ENCODE data around the gene UTRN.

The UTRN gene

GRCh38 chr6:144266091-144266649 is 19.0 kb upstream of the UTRN start:
- TF ChIP-seq GATA3 (IDR thresholded peaks at IDR 0.05; ENCODE audit: low read depth, low read length) (no peak), GATA2 (IDR thresholded peaks at IDR 0.05; ENCODE audit: low read depth, low read length) (no peak)

- no peak for TF ChIP-seq GATA3 (IDR thresholded peaks at IDR 0.05; ENCODE audit: low read depth, low read length)
- TF ChIP-seq GATA2 (IDR thresholded peaks at IDR 0.05; ENCODE audit: low read depth, low read length): no peak
Observed at GRCh38 chr6:144268794-144269349, 16.3 kb upstream of the UTRN start.

GRCh38 chr6:144277174-144277573 is 8.0 kb upstream of the UTRN start:
- TF ChIP-seq GATA2 (IDR thresholded peaks at IDR 0.05; ENCODE audit: low read depth, low read length) (no peak), GATA3 (IDR thresholded peaks at IDR 0.05; ENCODE audit: low read depth, low read length) (no peak)

GRCh38 chr6:144277605-144278227 is 7.4 kb upstream of the UTRN start:
- no peak for TF ChIP-seq GATA2 (IDR thresholded peaks at IDR 0.05; ENCODE audit: low read depth, low read length)
- TF ChIP-seq GATA3 (IDR thresholded peaks at IDR 0.05; ENCODE audit: low read depth, low read length): no peak

- TF ChIP-seq GATA3 (IDR thresholded peaks at IDR 0.05; ENCODE audit: low read depth, low read length): no peak
Observed at GRCh38 chr6:144278659-144279314, 6.3 kb upstream of the UTRN start.

GRCh38 chr6:144279484-144280150 is 5.5 kb upstream of the UTRN start:
- no peak for TF ChIP-seq GATA2 (IDR thresholded peaks at IDR 0.05; ENCODE audit: low read depth, low read length)
- TF ChIP-seq GATA3 (IDR thresholded peaks at IDR 0.05; ENCODE audit: low read depth, low read length): no peak

- TF ChIP-seq GATA3 (IDR thresholded peaks at IDR 0.05; ENCODE audit: low read depth, low read length) (no peak), GATA2 (IDR thresholded peaks at IDR 0.05; ENCODE audit: low read depth, low read length) (no peak)
Observed at GRCh38 chr6:144283646-144284477, 1.3 kb upstream of the UTRN start.

GRCh38 chr6:144284478-144284782 is 705 bp upstream of the UTRN start:
- TF ChIP-seq GATA2 (IDR thresholded peaks at IDR 0.05; ENCODE audit: low read depth, low read length): no peak
- TF ChIP-seq GATA3 (IDR thresholded peaks at IDR 0.05; ENCODE audit: low read depth, low read length): no peak

- TF ChIP-seq GATA3 (IDR thresholded peaks at IDR 0.05; ENCODE audit: low read depth, low read length): no peak
- no peak for TF ChIP-seq GATA2 (IDR thresholded peaks at IDR 0.05; ENCODE audit: low read depth, low read length)
Observed at GRCh38 chr6:144285548-144285797, 338 bp downstream of the UTRN start.

- TF ChIP-seq GATA3 (IDR thresholded peaks at IDR 0.05; ENCODE audit: low read depth, low read length) (no peak), GATA2 (IDR thresholded peaks at IDR 0.05; ENCODE audit: low read depth, low read length) (no peak)
Observed at GRCh38 chr6:144285798-144286502, 815 bp downstream of the UTRN start.

GRCh38 chr6:144286503-144287393 is 1.6 kb downstream of the UTRN start:
- no peak for TF ChIP-seq GATA3 (IDR thresholded peaks at IDR 0.05; ENCODE audit: low read depth, low read length)
- TF ChIP-seq GATA2 (IDR thresholded peaks at IDR 0.05; ENCODE audit: low read depth, low read length): no peak

GRCh38 chr6:144289006-144289405 is 3.9 kb downstream of the UTRN start:
- TF ChIP-seq GATA2 (IDR thresholded peaks at IDR 0.05; ENCODE audit: low read depth, low read length) (no peak), GATA3 (IDR thresholded peaks at IDR 0.05; ENCODE audit: low read depth, low read length) (no peak)

GRCh38 chr6:144292372-144292771 is 7.2 kb downstream of the UTRN start:
- TF ChIP-seq GATA2 (IDR thresholded peaks at IDR 0.05; ENCODE audit: low read depth, low read length): no peak
- TF ChIP-seq GATA3 (IDR thresholded peaks at IDR 0.05; ENCODE audit: low read depth, low read length): no peak

Measured in SH-SY5Y (cell line).